Measurements from ENCODE around the gene PLEKHB2. TPM values are rescaled to one million over a fixed set of nuclear protein-coding genes. Genes with fewer than 3 reads are reported as not detected.
"Not testable (repeated sequence)": the region's sequence is repeated elsewhere in the genome, so short reads cannot be mapped to it uniquely, and the experiment has no call there.

Gene PLEKHB2
- total RNA-seq, 1 donor from 2014 or later = 74.4 TPM

DNA sequence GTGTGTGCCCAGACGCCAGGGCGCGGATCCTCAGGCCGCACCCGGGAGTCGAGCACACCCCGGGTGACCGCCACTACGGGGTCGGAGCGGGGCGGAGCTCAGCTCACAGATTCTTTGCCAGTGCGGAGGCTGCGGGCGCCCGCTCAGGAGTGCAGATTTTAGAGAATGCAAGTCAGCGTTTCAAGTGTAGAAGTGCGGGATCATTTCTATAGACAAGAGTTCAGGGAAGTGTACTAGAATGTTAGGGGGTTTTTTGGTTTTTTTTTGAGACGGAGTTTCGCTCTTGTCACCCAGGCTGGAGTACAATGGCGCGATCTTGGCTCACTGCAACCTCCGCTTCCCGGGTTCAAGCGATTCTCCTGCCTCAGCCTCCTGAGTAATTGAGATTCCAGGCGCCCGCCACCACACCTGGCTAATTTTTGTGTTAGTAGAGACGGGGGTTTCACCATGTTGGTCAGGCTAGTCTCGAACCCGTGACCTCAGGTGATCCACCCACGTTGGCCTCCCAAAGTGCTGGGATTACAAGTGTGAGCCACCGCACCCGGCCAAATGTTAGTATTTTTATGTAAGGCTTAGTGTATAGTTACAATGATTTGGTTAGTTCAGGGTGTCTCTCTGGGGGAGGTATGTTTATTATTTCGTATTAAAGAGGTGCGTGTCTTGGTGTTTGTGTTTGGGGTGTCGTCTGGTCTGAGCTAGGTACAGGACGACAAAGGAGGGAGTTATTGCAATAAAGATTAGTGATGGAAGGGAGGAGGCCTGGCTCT, 11.3 kb upstream of the PLEKHB2 start:
- no peak for DNase-seq

DNA sequence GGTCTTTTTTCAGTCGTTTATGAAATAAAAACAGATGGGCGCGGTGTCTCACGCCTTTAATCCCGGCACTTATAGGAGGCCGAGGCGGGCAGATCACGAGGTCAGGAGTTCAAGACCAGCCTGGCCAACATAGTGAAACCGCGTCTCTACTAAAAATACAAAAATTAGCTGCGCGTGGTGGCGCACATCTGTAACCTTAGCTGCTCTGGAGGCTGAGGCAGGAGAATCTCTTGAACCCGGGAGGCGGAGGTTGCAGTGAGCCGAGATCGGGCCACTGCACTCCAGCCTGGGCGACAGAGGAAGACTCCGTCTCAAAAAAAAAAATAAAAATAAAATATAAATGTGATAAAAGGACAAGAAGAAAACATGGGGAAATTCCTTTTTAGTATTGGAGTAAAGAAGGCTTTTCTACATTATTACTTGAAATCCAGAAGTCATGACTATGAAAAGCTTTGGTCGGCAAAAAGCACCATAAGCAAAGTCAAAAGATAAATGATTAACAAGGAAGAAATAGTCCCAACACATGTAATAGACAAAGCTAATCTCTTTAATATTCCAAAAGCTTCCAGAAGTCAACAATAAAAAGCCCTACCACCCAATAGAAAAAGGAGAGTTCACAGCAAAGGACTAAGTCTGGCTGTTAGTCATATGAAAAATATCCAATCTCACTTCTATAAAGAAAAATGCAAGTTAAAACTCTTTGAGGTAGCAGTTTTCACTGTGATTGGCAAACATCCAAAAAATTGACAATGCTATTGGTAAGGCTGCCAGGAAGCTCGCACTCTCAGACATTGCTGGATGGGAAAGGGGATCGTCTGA, 10.5 kb upstream of the PLEKHB2 start:
- DNase-seq = peak; percentile 20

DNA sequence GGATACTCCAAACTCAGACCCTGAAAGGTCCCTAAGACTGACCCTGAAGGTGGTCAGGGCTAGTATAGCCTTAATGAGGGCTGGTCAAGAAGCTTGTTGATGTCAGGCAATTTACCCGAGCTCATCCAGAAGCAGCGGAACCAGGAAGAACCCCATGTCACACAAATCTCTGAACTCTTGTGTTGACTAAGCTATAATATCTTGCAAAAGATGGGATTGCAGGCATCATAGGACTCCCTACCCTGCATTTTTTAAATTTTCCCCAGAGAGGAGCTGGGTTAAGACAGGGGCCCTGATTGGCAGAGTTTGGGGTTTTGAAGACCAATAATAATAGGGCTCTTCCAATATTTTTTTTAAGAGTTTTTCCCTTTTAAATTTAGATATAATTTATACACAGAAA, 2.0 kb upstream of the PLEKHB2 start:
- no peak for DNase-seq

DNA sequence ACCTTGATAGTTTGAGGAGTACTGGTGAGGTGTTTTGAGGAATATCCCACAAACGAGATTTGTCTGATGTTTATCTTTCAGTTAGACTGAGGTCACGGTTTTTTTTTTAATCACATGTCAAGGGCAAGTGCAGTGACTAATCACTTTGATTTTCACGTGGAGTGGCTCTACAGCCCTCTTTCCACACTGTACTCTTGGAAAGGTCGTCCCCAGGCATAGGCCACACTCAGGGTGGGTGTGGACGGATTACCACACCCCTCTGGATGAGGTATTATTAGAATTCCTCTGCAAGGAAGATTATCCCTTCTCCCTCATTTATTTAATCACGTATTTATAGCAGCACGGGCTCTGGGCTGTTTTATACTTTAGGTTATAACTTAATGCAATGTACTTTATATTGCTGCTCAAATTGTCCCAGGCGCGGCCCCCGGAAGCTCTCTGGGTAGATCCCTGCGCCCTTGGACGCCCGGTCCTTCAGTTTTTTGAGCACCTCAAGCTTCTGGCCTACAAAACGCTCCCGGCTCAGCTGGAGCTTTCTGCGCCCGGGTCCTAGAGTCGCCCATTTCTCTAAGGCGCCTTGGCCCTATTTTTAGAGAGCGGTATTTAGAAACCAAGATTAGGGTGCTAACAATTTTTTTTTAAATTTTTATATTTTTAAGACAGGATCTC, 515 bp upstream of the PLEKHB2 start:
- DNase-seq = peak; percentile 50

DNA sequence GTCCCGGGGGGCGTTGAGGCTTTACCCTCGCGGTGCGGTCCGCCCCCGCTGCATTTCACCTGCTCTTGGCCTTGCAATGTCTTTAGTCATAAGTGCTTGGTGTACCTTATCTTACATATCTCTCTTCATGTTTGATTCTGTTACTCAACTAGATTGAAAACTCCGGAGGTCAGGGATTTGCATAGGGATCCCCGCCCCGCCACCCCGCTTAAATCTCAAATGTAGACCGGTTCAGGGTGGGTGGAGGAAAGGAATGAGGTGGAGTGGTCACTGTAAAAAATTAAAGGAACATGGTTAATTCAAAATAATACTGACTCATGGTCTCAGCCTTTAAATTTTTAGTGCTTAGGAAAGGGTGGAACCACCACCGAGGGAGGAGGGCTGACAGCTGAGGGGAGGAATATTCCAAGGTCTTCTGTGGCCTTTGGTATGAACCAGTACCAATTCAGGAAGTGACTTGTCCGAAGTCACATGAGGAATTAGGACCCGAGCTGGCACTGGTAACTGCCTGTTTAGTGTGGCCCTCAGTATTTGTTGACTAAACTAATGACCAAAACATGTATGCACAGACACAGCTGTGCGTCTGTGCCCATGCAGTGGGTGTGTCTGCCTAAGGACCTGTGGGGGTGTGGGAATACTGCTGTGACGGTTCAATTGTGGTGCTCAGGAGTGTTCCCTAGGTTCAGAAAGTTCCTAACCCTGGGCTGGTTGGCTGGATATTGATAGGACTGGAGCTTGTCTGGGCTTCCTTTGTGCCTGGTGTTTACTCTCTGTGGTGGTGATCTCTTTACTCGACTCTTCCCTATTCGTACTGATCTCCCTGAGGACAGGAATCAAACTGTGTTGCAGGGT, 1.0 kb downstream of the PLEKHB2 start:
- DNase-seq = peak; percentile 46

DNA sequence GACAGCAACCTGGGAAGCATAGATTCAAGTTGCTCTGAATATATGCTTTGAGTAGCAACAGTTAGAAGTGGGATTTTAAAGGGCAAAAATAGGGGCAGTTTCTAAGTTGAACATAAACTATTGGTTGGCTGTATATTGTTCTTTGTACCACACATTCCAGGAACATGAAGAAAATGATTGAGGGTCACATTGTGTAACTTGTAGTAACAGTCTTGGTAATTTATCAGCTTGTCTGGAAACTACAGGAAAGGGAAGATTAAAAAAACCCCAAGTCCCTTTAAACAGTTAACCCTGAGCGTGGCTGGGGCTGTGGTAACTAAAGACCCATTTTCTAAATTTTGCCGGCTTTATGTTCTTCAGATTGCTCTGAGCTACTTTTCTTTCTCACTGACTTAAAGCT, 7.4 kb downstream of the PLEKHB2 start:
- DNase-seq = no peak

DNA sequence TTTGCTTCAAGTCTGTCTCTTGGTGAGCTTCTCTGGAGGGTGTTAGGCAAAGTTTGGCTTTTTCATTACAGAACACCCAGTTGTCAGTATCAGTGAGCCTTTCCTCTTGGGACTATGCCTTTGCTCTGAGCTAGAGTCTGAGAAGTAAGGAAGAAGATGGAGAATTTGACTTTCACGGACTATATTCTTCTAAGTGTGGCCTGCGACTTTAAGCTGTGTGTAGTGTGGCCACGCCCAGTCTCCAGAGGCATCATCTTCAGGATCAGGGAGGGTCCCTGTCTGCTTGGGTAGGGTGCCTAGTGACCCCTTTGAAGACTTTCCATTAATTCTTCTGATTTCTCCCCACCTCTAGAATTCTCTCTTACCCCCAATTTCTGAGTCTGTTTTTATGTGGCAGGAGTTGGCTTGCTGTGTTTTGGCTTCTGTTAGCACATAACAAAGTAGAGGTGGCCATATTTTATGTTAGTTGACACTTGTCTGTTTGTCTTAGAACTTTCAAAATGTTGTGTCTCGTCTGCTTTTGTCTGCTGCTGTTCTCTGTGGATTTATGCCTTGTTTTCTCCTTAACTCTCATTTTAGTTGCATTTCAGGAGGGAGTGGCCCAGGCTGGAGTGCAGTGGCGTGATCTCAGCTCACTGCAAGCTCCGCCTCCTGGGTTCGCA, 8.6 kb downstream of the PLEKHB2 start:
- no peak for DNase-seq

DNA sequence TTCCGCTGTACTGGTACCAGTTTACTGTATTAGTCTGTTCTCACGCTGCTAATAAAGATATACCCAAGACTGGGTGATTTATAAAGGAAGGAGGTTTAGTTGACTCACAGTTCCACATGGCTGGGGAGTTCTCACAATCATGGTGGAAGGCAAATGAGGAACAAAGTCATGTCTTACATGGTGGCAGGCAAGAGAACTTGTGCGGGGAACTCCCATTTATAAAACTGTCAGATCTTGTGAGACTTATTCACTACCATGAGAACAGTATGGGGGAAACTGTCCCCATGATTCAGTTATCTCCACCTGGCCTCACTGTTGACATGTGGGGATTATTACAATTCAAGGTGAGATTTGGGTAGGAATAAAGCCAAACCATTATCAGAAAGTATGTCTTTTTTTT, 9.8 kb downstream of the PLEKHB2 start:
- not testable (repeated sequence) for DNase-seq

DNA sequence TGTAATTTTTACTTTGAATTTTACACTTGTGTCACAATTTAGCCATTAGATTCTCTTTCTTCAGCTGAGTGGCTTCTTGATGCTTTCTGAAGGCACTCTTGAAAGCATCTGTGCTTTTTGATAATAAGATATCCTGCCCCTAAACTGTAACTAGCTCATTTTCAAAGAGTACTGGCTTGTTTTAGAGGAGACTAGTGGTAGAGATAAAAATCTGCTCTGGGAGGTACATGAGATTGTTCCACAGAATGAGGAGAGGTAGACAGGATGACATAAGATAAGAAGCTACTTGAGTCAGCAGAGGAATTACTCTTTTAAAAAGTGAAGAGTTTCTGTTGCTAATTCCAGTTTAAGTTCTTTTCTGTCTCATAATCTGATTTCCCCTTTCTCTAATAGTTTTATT, 10.6 kb downstream of the PLEKHB2 start:
- no peak for DNase-seq

DNA sequence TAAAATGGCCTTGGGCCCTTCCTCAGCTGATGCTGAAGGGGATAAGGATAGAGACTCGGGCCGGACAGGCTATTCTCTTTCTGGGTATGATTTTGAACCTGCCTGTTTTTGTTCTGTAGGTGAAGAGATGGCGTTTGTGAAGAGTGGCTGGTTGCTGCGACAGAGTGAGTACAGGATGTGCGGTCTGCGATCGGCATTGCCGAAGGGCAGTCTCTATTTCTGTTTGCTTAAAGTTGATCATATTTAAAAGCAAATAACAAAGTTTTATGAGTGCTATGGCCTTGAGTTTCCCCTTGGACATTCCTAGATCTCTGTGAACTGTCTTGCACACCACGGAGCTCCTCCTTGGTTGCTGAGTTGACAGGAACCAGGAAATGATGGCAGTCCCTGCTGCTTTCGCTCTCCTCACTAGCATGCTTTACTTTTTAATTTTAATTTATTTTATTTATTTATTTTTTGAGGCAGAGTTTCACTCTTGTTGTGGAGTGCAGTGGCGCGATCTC, 15.7 kb downstream of the PLEKHB2 start:
- no peak for DNase-seq

DNA sequence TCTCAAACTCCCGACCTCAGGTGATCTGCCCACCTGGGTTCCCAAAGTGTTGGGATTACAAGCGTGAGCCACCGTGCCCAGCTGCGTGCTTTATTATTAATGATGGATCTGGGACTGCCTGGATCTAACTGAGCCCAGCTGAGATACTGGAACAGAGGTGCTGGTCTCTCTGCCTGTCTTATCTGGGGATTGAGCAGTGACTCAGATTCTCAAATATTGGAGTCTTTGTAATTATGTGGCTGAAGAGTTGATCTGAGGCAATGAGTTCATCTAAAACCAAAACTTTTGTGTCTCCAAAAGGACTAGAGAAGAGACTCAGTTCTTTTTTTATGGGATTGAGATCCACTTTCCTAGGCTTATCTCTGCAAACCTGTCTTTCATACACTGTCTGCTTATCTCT, 16.3 kb downstream of the PLEKHB2 start:
- DNase-seq = no peak

DNA sequence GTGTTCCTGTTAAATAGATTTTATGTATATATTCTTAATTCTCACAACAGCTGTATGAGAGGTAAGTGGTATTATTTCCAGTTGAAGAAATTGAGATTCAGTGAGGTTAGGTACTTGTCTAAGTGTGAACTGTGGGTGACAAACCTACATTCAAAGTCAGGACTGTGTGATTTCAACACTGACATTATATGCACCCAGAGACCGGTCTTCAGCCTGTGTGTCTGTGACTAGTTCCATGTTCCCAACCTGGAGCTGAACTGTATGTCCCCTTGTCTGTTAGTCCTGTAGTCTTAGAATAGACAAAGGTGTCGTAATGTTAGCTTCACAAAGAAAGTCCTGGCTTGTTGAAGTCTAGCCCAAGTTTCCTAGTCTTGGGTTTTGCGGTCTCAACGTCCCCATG, 17.4 kb downstream of the PLEKHB2 start:
- no peak for DNase-seq

DNA sequence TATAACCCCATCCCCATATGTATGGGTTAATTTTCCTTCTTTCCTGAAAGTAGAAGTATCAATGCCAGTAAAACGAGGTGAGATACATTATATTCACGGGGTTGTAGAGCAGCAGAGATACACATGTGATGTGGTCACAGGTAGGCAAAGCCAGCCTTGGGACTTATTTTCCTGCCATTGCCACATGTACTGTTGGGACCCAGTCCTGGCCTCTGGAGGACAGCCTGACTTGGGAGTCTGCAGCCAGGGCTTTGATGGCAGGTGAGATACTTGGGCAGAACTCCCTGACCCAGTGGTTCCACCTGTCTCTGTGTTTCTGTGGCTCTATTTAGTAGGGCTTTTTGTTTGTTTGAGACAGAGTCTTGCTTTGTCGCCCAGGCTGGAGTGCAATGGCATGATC, 18.1 kb downstream of the PLEKHB2 start:
- no peak for DNase-seq

DNA sequence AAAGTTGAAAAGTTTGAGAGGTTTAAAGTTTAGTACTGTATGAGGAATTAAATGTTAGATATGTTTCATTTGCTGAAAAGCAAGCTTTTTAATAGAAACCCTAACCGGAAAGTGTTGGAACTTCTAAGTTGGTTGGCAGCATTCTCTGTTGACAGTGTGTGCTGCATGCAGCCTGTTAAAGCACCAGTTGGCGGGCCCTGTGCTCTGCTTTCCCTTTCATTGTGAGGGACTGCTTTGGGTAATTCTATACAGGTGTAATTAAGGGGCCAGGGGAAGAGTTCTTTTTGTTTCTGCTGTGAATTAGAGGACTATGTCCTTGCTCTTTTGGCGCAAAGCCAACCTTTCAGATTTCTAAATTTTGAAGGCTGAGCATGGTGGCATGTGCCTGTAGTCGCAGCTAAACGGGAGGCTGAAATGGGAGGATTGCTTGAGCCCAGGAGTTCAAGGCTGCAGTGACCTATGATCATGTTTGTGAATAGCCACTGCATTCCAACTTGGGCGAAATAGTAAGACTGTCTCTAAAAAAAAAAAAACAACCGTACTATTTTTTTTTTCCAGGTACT, 20.1 kb downstream of the PLEKHB2 start:
- peak; percentile 18 for DNase-seq

DNA sequence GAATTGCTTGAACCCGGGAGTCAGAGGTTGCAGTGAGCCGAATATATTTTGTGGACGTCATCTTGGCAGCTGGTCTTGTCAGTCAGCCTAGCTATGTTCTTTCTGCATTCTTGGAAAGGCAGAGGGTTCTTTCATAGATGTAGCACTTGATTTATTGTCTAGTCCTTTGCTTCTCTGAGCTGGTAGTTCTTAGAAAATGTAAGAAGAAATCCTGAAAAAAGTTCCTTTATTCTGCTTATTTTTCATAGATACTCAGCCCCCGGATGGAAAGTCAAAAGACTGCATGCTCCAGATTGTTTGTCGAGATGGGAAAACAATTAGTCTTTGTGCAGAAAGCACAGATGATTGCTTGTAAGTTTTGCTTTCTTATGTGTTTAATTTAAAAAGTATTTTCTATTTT, 21.3 kb downstream of the PLEKHB2 start:
- peak; percentile 73 for DNase-seq

DNA sequence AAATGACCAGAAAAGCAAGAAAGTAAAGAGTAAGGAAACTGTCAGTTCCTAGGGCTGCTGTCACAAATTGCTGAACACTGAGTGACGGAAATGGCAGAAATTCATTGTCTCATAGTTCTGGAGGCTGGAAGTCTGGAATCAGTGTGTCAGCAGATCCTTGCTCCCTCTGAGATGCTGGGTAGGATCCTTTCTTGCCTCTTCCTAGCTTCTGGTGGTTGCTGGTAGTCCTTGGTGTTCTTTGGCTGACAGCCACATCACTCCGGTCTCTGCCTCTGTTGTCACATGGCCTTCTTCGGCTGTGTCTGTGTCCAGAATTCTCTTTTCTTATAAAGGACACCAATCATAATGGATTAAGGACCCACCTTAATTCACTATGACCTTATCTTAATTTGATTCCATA, 21.9 kb downstream of the PLEKHB2 start:
- DNase-seq = no peak

DNA sequence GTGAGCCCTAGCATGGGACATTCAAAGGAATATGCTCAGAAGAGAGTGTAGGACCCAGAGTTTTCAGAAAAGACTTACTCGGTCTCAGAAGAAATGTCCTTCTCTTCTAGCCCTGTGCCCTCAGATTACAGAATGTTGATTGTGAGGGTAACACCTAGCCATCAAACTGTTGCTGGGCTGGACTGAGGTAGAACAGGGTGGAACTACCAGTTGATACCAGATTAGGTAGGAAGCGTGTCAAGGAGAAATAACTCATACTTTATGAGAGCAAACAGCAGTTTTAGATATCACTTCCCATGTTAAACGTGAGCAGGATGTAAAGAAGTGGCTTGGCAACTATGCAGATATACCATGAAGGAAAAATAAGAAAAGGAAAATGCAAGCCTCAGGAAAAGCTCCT, 22.8 kb downstream of the PLEKHB2 start:
- DNase-seq = no peak

DNA sequence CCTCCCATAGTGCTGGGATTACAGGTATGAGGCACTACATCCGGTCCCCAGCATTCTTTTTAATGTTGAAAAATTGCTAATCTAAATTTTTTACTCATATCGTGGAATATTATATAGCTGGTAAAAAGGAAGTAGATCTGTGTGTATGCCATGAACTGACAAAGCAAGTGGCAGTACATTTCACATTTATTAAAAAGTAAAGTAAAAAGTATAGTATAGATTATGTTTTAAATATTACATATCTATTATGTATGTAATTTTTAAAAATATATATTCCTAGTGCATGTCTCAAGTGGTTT, 25.1 kb downstream of the PLEKHB2 start:
- no peak for DNase-seq

DNA sequence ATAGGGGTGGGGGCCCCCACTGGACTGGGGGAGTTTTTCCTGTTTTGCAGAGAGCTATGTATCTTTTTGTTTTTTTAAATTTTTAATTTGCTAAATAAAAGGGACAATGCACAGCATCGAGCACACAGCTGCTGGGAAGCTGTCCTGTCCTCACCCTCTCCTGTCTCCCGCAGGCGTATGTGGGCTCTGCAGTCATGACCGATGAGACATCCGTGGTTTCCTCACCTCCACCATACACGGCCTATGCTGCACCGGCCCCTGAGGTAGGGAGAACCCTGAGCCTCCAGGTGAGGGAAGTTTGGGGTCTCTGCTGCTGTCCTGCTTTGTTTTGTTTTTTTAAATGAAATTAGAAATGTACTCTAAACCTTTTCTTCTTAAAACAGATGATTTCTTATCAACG, 27.6 kb downstream of the PLEKHB2 start:
- DNase-seq = no peak

DNA sequence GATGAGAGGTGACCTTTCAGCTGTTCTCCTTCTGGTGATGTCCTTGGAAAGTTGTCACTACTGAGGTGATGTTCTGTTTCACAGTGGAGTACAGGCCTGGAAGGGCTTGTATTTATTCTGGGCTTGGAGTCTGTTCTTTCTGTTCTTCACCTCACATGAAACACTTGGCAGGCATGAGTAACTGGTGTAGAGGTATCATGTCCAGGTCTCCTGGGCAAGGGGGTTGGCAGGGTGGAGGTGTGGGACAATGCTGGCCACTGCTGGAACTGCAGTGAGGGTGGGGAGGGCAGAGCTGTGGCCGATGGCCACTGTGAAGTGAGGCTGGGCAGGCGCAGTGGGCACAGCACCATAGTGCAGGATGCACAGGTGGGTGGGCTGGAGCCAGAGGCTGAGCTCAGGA, 35.4 kb downstream of the PLEKHB2 start:
- no peak for DNase-seq

DNA sequence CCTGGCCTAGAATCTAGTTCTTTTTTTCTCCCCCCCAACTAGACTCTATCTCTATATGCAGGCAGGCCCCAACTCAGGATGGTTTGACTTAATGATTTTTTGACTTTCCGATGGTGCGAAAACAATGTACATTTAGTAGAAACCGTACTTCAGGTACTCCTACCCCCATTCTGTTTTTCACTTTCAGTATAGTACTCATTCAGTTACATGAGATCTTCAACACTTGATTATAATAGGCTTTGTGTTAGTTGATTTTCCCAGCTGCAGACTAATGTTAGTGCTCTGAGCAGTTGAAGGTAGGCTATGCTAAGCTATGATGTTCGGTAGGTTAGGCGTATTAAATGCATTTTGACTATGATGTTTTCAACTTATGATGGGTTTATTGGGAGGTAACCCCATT, 37.7 kb downstream of the PLEKHB2 start:
- no peak for DNase-seq
